HUDEP-2 (cell line): ENCODE results near the gene MUC12.

Source experiments
- DNase-seq, 76 experiments: peaks; one replicate each; lab custom pipeline; 2025; ENCODE audit not compliant: unreplicated experiment in 76 of 76; lab: John Stamatoyannopoulos, UW

The MUC12 gene

GRCh38 chr7:100959894-100960293, 9.5 kb upstream of the MUC12 start:
- DNase-seq, result no peak

DNA sequence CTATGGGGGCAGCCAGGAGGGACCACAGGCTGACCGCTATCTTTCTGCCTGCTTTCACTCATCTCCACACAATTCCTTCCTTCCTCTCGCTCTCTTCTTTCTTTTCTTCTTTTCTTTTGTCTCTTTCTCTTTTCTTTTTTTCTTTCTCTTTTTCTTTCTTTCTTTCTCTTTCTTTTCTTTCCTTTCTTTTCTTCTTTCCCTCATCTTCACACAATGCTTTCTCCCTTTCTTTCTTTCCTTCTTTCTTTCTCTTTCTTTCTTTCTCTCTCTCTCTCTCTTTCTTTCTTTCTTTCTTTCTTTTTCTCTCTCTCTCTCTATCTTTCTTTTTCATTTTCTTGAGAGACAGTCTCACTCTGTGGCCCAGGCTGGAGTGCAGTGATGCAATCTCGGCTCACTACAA, 6.8 kb upstream of the MUC12 start:
- no peak for DNase-seq

- no peak for DNase-seq
Observed at GRCh38 chr7:100963386-100963785, 6.0 kb upstream of the MUC12 start.

DNA sequence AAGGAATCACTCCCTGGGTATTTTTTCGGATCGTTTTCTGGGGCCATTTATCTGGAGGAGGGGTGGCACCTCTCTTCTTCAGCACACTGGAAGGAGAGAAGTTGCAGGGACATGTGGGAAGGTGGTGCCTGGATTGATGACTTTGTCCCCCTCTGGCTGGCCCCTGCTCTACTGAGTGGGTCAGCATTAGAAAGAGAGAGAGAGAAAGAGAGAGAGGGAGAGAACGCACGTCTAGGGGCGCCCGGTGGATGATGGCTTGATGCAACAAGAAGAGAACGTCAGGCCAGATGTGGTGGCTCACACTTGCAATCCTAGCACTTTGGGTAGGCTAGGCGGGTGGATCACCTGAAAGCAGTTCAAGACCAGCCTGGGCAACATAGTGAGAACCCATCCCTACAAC, 5.5 kb upstream of the MUC12 start:
- no peak for DNase-seq

DNA sequence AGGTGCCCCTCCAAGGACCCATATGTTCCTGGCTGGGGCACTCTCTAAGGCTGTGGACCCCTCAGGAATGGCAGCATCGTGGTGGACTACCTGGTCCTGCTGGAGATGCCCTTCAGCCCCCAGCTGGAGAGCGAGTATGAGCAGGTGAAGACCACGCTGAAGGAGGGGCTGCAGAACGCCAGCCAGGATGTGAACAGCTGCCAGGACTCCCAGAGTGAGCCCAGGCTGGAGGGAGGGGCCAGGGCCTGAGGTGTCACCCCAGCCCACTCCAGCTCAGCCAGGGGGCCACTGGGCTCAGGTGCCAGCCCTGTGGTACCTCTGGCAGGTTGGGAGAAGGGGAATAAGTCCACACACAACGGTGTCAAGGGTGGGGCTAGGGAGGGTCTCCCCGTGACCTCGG, 4.7 kb upstream of the MUC12 start:
- no peak for DNase-seq

GRCh38 chr7:100965045-100965722, 4.2 kb upstream of the MUC12 start:
- DNase-seq, result no peak

DNA sequence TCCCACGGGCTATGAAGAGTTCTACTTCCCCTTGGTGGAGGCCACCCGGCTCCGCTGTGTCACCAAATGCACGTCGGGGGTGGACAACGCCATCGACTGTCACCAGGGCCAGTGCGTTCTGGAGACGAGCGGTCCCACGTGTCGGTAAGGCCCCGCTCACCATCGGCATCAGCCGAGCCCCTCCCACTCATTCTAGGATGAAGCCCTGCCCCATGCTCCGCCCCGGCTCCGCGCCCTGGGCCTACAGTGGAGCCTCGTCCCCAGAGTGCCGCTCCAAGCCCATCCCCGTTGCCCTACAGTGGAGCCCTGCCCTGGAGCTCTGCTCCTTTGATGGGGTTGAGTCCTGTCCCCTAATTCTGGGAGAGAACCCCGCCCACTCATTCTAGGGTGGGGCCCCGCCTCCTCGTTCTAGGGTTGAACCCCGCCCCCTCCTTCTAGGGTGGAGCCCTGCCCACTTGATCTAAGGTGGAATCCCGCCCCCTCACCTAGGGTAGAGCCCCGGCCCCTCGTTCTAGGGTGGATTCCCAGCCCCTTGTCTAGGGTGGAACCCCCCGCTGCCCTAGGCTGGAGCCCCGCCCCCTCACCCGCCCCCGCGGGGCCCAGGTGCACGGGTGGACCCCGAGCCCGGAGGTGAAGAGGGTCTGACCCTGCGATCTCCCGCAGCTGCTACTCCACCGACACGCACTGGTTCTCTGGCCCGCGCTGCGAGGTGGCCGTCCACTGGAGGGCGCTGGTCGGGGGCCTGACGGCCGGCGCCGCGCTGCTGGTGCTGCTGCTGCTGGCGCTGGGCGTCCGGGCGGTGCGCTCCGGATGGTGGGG, 3.4 kb upstream of the MUC12 start:
- no peak for DNase-seq

- DNase-seq, result no peak
Observed at GRCh38 chr7:100966542-100967291, 2.6 kb upstream of the MUC12 start.

DNA sequence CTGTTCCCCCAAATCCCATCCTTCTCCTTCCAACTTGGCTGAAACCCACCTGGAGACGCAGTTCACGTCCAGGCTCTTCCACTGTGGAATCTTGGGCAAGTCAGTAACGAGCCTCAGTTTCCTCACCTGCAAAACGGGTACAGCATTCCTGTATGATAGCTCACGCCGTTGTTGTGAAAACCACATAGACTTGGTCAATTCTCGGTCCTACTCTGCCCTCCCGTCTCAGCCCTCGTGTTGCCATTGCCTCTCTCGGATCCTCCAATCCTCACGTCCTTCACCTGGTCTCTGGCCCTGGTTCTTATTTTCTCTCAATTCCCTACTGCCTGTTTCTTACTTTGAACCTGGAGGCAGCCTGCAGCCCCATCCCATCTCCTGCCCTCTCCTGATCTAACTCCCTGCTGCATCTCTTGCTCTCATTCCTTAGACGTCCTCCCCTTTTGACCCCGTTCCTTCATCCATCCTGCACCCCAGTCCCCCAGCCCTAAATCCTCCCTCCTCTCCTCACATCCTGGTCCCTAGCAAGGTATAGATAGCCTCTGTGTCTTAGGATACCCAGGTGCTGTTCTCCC, 2.0 kb upstream of the MUC12 start:
- no peak for DNase-seq

DNA sequence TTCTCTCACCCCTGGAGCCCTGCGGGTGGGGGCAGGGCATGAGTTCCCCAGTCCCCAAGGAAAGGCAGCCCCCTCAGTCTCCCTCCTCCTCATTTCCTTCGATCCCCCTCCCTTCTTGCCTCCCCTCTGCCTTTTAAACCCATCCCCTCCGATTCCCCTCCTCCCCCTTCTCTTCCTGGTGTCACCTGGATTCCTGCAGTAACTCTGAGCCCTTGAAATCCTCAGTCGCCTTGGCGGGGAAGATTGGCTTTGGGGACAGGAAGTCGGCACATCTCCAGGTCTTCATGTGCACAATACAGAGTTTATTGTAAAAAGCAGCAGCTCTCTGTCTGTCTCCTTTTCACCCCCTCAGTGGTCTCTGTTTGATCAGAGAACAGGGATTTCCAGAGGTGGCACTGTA, 1.3 kb upstream of the MUC12 start:
- DNase-seq, result no peak

- peak in 1 of 76 experiments; percentile 16 for DNase-seq
Observed at GRCh38 chr7:100968650-100969049, 715 bp upstream of the MUC12 start.

GRCh38 chr7:100971111-100972001, 2.0 kb downstream of the MUC12 start:
- DNase-seq, result no peak

DNA sequence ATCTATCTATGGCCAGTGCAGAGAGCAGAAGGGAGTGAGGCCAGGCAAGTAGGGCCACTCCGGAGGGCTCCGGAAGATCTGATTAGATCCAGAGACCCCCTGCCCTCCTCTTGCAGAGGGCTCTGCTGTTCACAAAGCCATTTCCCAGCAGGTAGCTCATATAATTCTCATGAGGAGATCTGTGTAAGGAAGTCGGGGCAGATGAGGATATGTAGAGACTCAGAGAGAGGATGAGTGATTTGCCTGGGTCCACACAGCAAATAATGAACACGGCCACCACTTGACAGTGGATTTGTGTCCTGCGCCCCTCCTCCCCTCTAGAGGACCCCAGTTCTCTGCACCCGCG, 2.6 kb downstream of the MUC12 start:
- no peak for DNase-seq

DNA sequence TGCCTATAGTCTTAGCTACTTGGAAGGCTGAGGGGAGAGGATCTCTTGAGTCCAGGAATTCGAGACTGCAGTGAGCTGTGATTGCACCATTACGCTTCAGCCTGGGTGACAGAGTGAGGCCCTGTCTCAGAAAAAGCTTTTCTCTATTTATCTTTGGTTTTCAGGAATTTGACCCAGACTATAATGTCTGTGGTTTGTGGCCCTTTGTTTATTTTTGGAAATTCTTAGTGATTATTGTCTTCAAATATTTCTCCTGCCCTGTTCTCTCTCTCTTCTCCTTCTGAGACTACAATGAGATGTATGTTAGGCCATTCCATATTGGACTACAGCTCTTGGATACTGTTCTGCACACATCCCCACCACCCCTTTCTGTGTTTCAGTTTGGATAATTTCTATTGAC, 4.7 kb downstream of the MUC12 start:
- no peak for DNase-seq

DNA sequence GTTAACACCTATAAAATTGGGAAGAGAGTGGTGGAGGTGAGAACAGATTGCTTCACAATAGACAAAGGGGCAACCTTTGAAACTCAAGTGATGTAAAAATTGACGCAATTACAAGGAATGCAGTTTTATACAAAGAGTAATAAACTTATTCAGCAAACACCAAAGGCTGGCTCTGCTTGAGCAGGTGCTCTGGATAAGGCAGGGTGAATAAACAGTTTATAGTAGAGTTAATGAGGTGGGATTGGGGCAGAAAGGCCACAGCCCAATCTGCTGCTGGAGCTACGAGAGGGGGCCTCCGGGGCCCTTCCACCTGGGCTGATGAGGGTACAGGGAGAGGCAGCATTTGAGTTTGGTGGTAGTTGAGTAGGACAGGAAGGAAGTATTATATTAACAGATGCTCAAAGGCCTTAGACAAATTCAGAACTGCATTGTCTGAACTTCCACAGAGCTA, 6.0 kb downstream of the MUC12 start:
- DNase-seq, result peak in 1 of 76 experiments; percentile 1

DNA sequence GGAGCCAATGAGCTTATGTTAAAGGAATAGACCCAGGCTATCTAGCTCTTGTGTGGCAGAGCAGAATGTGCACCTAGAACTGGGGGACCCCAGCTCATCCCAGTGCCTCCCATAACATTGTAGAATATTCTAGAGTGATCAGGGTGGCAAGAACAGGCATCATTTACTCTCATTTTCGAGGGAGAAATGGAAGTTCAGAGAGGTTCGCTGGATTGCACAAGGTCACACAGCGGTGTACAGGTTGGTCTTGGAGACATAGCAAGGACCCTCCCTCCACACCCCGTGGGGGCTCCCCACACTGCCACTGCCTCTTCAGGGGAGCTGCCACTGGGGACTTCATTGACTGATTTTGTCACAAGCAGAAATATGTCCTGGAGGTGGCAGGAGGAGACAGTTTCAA, 8.9 kb downstream of the MUC12 start:
- DNase-seq, result no peak

DNA sequence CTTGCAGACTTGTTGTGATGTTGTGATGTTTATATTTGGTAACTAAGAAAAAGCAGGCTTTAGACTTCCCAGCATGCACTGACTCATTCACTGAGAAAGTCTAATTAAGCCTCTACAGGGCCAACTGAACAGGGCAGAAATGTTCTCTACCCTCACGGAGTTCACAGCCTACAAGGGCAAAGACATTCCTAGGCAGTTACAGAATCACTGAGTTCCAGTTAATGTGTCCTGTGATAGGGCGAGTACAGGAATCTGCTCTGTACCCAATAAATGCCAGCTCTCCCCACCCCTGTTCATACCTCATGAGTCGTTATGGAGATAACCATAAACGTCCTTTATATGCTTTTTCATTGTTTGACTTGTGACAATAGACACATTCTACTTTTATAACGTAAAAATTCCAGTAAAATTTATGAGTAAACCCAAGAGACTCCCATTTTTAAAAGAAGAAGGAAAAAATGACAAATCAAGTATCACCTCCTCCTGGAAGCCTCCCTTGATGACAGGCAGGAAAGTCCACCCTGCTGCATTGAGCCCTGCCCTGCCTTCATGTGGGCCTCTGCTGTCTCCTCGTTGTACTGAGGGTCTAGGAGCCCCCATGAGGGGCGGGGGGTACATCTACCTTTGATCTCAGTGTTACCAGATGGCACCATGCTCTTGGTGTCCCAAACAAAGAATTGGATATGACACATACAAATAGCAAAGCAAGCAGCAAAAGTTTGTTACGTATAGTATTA, 14.3 kb downstream of the MUC12 start:
- DNase-seq, result no peak

DNA sequence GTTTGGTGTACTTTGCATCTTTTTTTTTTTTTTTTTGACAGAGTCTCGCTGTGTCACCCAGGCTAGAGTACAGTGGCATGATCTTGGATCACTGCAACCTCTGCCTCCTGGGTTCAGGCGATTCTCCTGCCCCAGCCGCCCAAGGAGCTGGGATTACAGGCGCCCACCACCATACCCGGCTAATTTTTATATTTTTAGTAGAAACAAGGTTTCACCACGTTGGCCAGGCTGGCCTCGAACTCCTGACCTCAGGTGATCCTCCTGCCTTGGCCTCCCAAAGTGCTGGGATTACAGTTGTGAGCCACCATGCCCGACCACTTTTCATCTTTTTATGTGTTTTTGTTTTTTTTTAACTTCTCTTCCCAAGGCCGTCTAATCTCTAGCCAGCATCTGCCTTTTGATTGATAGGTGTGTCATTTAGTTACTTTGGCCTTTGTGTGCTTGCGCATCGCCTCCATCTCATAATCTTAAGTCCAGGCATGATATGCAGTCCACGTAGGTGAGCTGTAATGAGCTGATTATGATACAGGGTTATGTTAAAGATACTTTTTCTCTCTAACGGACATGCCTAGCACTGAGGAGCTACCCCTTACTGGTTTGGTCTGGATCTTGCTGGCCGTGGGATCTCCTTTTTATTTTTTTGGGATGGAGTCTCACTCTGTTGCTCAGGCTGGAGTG, 15.0 kb downstream of the MUC12 start:
- DNase-seq, result peak in 1 of 76 experiments; percentile 4
